A549 (cell line): ENCODE data around the gene ALDH1A3. TPM values are rescaled to one million over a fixed set of nuclear protein-coding genes. Genes with fewer than 3 reads are reported as not detected.

Experiments
- ATAC-seq, 2 experiments: fragments of 200-7000 bp in 1 of 2; fragments of >200 bp in 1 of 2; cut with Nextera tagmentation in 1 of 2; cut with Tn5 transposase in 1 of 2; 3 replicates each; pipeline versions ENCODE4 v1.8.0 to v1.9.1; 2018 to 2020; ENCODE audit warnings: mild to moderate bottlenecking in 1 of 2, moderate library complexity in 1 of 2
- CTCF ChIA-PET: fragments of 300-600 bp; sonication (Branson Sonifier 250); formaldehyde crosslinking; extraction: SDS; loops from one replicate; lab custom pipeline; 2021; ENCODE audit warnings: antibody characterized with exemption, inconsistent platforms; lab: Yijun Ruan, JAX
- POLR2A ChIA-PET: fragments of 350-600 bp; formaldehyde crosslinking; extraction: SDS; loops from one replicate; lab custom pipeline; 2021; ENCODE audit warnings: antibody characterized with exemption, inconsistent platforms; lab: Yijun Ruan, JAX
- DNase-seq, 2 experiments: peaks; one replicate each; pipeline versions ENCODE4 v3.0.0 to v3.0.0-alpha.2; 2011 to 2016; ENCODE audit warnings: low read depth in 1 of 2, low spot score in 1 of 2
- FAIRE-seq: peaks from 2 replicates; lab custom pipeline; 2011; peaks lifted over from hg19 to GRCh38; lab: Jason Lieb, UNC
- H3K27ac ChIP-seq, 2 experiments: fragments of >200 bp; sonication (Bioruptor Twin); formaldehyde crosslinking; 3 replicates each; pipeline ENCODE4 v1.5.1; 2016 to 2017
- H3K4me1 ChIP-seq: fragments of >200 bp; sonication (Bioruptor Twin); formaldehyde crosslinking; 3 replicates; pipeline ENCODE4 v1.6.1; 2016
- H3K4me2 ChIP-seq: fragments of >200 bp; sonication (Bioruptor Twin); formaldehyde crosslinking; 3 replicates; pipeline ENCODE4 v1.6.1; 2016
- H3K4me3 ChIP-seq: fragments of >200 bp; sonication (Bioruptor Twin); formaldehyde crosslinking; 3 replicates; pipeline ENCODE4 v1.5.1; 2016
- H3K9me3 ChIP-seq: fragments of >200 bp; sonication (Bioruptor Twin); formaldehyde crosslinking; 3 replicates; pipeline ENCODE4 v1.6.1; 2016
- CBX2 ChIP-seq: fragments of 200-600 bp; sonication (generic); IDR thresholded peaks from 2 replicates; pipeline ENCODE4 v1.6.1; 2016; ENCODE audit warnings: low read depth, mild to moderate bottlenecking, borderline replicate concordance
- CBX8 ChIP-seq: fragments of 200-600 bp; sonication (generic); IDR thresholded peaks from 2 replicates; pipeline ENCODE4 v1.6.1; 2016
- CEBPB ChIP-seq, 2 experiments: fragments of >200 bp in 1 of 2; sonication (Bioruptor Twin) in 1 of 2; formaldehyde crosslinking in 1 of 2; IDR thresholded peaks; 2 replicates each; pipeline ENCODE4 v1.6.1; 2012 to 2016
- EHF ChIP-seq: fragments of 250-450 bp; sonication (Bioruptor Pico); IDR thresholded peaks from 2 replicates; pipeline ENCODE4 v1.5.0; 2020; ENCODE audit warnings: mild to moderate bottlenecking
- ESRRA ChIP-seq: fragments of 150-350 bp; IDR thresholded peaks from 2 replicates; pipeline ENCODE4 v1.6.1; 2014; ENCODE audit warnings: mild to moderate bottlenecking, low read length, borderline replicate concordance
- HOXB13 ChIP-seq: fragments of 250-450 bp; sonication (Bioruptor Pico); IDR thresholded peaks from 2 replicates; pipeline ENCODE4 v1.5.0; 2020; ENCODE audit warnings: low read depth, mild to moderate bottlenecking, moderate library complexity
- KDM5A ChIP-seq: fragments of 200-600 bp; sonication (generic); IDR thresholded peaks from 2 replicates; pipeline ENCODE4 v1.6.1; 2016; ENCODE audit warnings: antibody characterized with exemption, mild to moderate bottlenecking
- NPAS2 ChIP-seq: fragments of 250-450 bp; sonication (Bioruptor Pico); IDR thresholded peaks from 2 replicates; pipeline ENCODE4 v1.8.0; 2022; ENCODE audit warnings: mild to moderate bottlenecking, moderate library complexity, borderline replicate concordance
- POLR2AphosphoS2 ChIP-seq: conservative IDR thresholded peaks from 2 replicates; pipeline ENCODE4 v1.6.1; 2012; ENCODE audit warnings: low read length, improper control_type of control experiment, inconsistent platforms
- RARB ChIP-seq: fragments of 250-450 bp; sonication (Bioruptor Pico); IDR thresholded peaks from 2 replicates; pipeline ENCODE4 v1.8.0; 2021; ENCODE audit warnings: mild to moderate bottlenecking, moderate library complexity
- RCOR1 ChIP-seq: fragments of 150-350 bp; IDR thresholded peaks from 2 replicates; pipeline ENCODE4 v1.6.1; 2014; ENCODE audit warnings: antibody characterized with exemption, low read length, low read depth
- RFX5 ChIP-seq: fragments of 450-650 bp; IDR thresholded peaks from 2 replicates; pipeline ENCODE4 v1.7.1; 2014; ENCODE audit warnings: antibody characterized with exemption, mild to moderate bottlenecking, moderate library complexity
- RNF2 ChIP-seq: fragments of 200-600 bp; sonication (generic); IDR thresholded peaks from 2 replicates; pipeline ENCODE4 v1.6.1; 2016; ENCODE audit warnings: low read depth, mild to moderate bottlenecking, antibody characterized with exemption, moderate library complexity, borderline replicate concordance
- TFCP2L1 ChIP-seq: fragments of 250-450 bp; sonication (Bioruptor Pico); IDR thresholded peaks from 2 replicates; pipeline ENCODE4 v1.5.0; 2021; ENCODE audit warnings: mild to moderate bottlenecking
- ZC3H11A ChIP-seq: fragments of 450-650 bp; IDR thresholded peaks from 2 replicates; pipeline ENCODE4 v1.6.1; 2014; ENCODE audit warnings: antibody characterized with exemption, mild to moderate bottlenecking
- ZSCAN20 ChIP-seq: fragments of 250-450 bp; sonication (Bioruptor Pico); IDR thresholded peaks from 2 replicates; pipeline ENCODE4 v1.8.0; 2022; ENCODE audit warnings: mild to moderate bottlenecking, moderate library complexity
- WGBS: methylation state at CpG from one replicate; pipeline ENCODE4 v1.1.6; 2017; ENCODE audit errors: missing lambda C conversion rate; 5-methylcytosine and 5-hydroxymethylcytosine counted together
- polyA plus RNA-seq, 4 experiments: library from polyadenylated mRNA; depleted of rRNA in 3 of 4; stranded (reverse); fragments of >200 nt; fragmentation: RNase III in 1 of 4; extraction: RNeasy Plus Mini Kit Qiagen cat#74134 plus additional on column Dnase treatment in 1 of 4; gene quantifications; 2 replicates in 3 of 4; 3 replicates in 1 of 4; pipeline ENCODE4 v1.2.3, GENCODE V29; 2011 to 2017
- TF ChIP-seq, protein P1 (sequence below): IDR thresholded peaks from 2 replicates; pipeline ENCODE4 v1.6.1; 2012; ENCODE audit warnings: low read depth, borderline replicate concordance
- TF ChIP-seq, protein P2 (sequence below): fragments of >200 bp; sonication (Bioruptor Twin); formaldehyde crosslinking; IDR thresholded peaks from 2 replicates; pipeline ENCODE4 v1.6.1; 2016
- TF ChIP-seq, protein P3 (sequence below): IDR thresholded peaks from 2 replicates; pipeline ENCODE4 v1.6.1; 2012
- TF ChIP-seq, protein P4 (sequence below): fragments of >200 bp; sonication (Bioruptor Twin); formaldehyde crosslinking; IDR thresholded peaks from 3 replicates; pipeline ENCODE4 v1.6.1; 2016
- TF ChIP-seq, protein P5 (sequence below): fragments of 250-450 bp; sonication (Bioruptor Pico); IDR thresholded peaks from 2 replicates; pipeline ENCODE4 v1.5.0; 2021; ENCODE audit warnings: mild to moderate bottlenecking, moderate library complexity, borderline replicate concordance

The ALDH1A3 gene
- polyA plus RNA-seq, 2 of the 4 experiments (the other 2 are of a cell fraction), result 11.5 to 11.9 TPM

DNA sequence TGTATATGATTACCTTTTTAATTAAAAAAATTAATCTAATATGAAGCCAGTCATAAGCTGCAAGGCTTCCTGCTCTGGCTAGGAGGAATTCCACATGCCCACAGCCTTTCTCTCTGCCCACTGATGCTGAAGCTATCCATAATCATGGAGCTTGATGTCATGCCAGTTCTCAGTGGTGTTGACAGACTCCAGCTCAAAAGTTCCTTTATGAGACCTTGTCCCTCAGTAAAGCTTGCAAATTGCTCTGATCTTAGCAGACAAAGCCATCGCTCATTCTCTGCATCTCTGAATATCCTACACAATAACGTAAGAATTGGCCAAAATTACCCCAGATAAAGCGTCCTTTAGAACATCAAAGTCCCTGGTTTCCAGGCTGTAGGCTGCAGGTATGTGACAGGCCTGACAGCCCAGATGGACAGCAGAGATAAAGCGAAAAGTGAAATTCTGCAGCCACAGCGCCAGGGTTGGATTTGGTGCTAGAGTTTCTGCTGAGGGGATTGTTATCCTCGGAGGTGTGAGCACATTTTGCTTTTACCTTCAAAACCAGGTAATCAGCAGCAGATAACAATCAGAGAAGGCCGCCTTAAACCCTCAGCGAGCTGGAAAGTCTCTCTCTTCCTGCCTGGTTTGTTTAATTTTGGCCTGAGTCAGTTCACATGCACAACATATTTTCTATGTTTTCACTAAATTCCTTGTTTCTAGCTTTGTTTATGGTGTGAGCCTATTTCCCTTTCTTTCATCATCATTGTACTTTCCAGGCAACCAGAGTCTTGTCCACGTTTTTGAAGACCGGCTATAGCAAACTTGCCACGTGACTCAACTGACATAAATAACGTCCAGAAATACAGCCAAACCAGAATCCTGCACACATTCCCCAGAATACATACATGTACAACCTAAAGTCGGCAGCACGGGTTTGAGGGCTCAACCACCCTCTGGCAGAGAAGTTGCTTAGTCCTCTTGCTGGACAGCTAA, 36.6 kb upstream of the ALDH1A3 start:
- CTCF ChIA-PET, result interaction anchor here (0.5 to 2.9 kb wide), 7 partner anchors 8 to 192 kb away, joined by 3 to 15 read pairs (median 3); no protein-coding TSS in a partner anchor
- H3K4me2 ChIP-seq, result peak overlapping the region; percentile 6; the same call in 1 of the 3 replicates
- WGBS, result 67% methylated on average over 14 of the region's 14 CpGs

DNA sequence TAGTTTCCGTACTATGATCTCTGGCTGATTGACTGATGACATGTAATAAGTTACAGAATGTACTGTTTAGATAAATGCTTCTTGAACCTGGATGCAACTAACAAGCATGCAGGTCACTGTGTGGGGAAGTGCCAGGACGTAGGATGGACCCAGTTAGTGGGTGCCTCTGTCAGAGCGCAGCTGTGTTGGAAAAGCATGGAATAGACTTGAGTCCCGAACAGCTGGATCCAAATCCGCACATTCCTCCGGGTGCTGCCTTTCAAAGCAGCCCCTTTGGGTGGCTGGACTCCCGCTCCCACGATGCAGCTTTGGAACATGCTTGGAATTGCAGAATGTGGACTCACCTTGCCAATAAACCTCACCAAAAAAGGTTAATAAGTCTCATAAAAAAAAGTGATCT, 35.5 kb upstream of the ALDH1A3 start:
- peaks cover 6% of the 10 kb centered on the region; the same call in 1 of the 3 replicates for H3K4me1 ChIP-seq
- DNase-seq, result no peak
- ChIA-PET CTCF (interaction anchor here (1.5 to 3.4 kb wide), 6 partner anchors 10 to 172 kb away, joined by 3 to 15 read pairs (median 12); no protein-coding TSS in a partner anchor), POLR2A (no interaction called here)
- no peak for FAIRE-seq
- no peak overlapping the region for H3K27ac ChIP-seq
- 88% methylated on average over 8 of the region's 8 CpGs for WGBS
- TF ChIP-seq RCOR1 (no peak), ZSCAN20 (CRISPR knock-in tag) (no peak)
- H3K4me3 ChIP-seq, result no peak overlapping the region
- no peak overlapping the region for H3K4me2 ChIP-seq
- ATAC-seq, result no peak
- no peaks in the 10 kb centered on the region for H3K9me3 ChIP-seq

More for the DNA sequence above, 36.6 kb upstream of the ALDH1A3 start:
- TF ChIP-seq ZC3H11A, result no peak
- TF ChIP-seq, protein P1, sequence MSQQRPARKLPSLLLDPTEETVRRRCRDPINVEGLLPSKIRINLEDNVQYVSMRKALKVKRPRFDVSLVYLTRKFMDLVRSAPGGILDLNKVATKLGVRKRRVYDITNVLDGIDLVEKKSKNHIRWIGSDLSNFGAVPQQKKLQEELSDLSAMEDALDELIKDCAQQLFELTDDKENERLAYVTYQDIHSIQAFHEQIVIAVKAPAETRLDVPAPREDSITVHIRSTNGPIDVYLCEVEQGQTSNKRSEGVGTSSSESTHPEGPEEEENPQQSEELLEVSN, result no peak
- TF ChIP-seq RFX5, result no peak
- no peak for TF ChIP-seq ESRRA
- TF ChIP-seq TFCP2L1 (CRISPR knock-in tag), result no peak
- no peak for TF ChIP-seq HOXB13 (CRISPR knock-in tag)
- no peak for TF ChIP-seq CBX8
- TF ChIP-seq POLR2AphosphoS2, result no peak
- TF ChIP-seq EHF (CRISPR knock-in tag), result no peak
- TF ChIP-seq CEBPB (IDR thresholded peaks at IDR 0.05), result no peak
- TF ChIP-seq NPAS2 (CRISPR knock-in tag), result no peak
- TF ChIP-seq KDM5A, result no peak
- TF ChIP-seq, protein P2, sequence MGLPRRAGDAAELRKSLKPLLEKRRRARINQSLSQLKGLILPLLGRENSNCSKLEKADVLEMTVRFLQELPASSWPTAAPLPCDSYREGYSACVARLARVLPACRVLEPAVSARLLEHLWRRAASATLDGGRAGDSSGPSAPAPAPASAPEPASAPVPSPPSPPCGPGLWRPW, result no peak
- no peak for TF ChIP-seq CBX2
- TF ChIP-seq RNF2, result no peak
- TF ChIP-seq, protein P3, sequence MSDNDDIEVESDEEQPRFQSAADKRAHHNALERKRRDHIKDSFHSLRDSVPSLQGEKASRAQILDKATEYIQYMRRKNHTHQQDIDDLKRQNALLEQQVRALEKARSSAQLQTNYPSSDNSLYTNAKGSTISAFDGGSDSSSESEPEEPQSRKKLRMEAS, result no peak
- TF ChIP-seq, protein P4, sequence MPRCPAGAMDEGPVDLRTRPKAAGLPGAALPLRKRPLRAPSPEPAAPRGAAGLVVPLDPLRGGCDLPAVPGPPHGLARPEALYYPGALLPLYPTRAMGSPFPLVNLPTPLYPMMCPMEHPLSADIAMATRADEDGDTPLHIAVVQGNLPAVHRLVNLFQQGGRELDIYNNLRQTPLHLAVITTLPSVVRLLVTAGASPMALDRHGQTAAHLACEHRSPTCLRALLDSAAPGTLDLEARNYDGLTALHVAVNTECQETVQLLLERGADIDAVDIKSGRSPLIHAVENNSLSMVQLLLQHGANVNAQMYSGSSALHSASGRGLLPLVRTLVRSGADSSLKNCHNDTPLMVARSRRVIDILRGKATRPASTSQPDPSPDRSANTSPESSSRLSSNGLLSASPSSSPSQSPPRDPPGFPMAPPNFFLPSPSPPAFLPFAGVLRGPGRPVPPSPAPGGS, result no peak
- TF ChIP-seq RARB (CRISPR knock-in tag), result no peak
- TF ChIP-seq, protein P5, sequence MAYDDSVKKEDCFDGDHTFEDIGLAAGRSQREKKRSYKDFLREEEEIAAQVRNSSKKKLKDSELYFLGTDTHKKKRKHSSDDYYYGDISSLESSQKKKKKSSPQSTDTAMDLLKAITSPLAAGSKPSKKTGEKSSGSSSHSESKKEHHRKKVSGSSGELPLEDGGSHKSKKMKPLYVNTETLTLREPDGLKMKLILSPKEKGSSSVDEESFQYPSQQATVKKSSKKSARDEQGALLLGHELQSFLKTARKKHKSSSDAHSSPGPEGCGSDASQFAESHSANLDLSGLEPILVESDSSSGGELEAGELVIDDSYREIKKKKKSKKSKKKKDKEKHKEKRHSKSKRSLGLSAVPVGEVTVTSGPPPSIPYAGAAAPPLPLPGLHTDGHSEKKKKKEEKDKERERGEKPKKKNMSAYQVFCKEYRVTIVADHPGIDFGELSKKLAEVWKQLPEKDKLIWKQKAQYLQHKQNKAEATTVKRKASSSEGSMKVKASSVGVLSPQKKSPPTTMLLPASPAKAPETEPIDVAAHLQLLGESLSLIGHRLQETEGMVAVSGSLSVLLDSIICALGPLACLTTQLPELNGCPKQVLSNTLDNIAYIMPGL (CRISPR knock-in tag), result no peak
- peak in 1 of 2 experiments; percentile 40; a peak in 1 of 6 replicates for ATAC-seq
- Histone ChIP-seq H3K4me1 (peaks cover 6% of the 10 kb centered on the region; the same call in 1 of the 3 replicates), H3K27ac (no peak overlapping the region; a peak in 1 of 6 replicates), H3K4me3 (no peak overlapping the region), H3K9me3 (no peaks in the 10 kb centered on the region)
- peak; percentile 86 for FAIRE-seq
- POLR2A ChIA-PET, result no interaction called here
- no peak for DNase-seq
